HL-60 (cell line): ENCODE measurements around the gene SSBP4.

Experiments
- DNase-seq, 2 experiments: peaks; one replicate each; pipeline ENCODE4 v3.0.0-alpha.2; 2010 to 2020; ENCODE audit warnings: low read depth in 1 of 2, low spot score in 1 of 2
- H3K27ac ChIP-seq: fragments of 250-450 bp; sonication (Bioruptor Pico); replicated peaks from 2 replicates; pipeline ENCODE4 v1.5.1; 2020; ENCODE audit warnings: mild to moderate bottlenecking, moderate library complexity
- H3K27me3 ChIP-seq: fragments of 250-450 bp; sonication (Bioruptor Pico); 2 replicates; pipeline ENCODE4 v1.5.1; 2021; ENCODE audit warnings: mild to moderate bottlenecking, moderate library complexity; ENCODE audit not compliant: insufficient read depth, poor library complexity, severe bottlenecking
- H3K4me3 ChIP-seq: replicated peaks from 2 replicates; pipeline ENCODE4 v1.5.1; 2011; ENCODE audit warnings: mild to moderate bottlenecking, control low read depth, low read length; ENCODE audit not compliant: insufficient read depth
- GABPA ChIP-seq: IDR thresholded peaks from 2 replicates; pipeline ENCODE4 v1.6.1; 2012; ENCODE audit warnings: low read depth
- POLR2AphosphoS5 ChIP-seq: IDR thresholded peaks from 2 replicates; pipeline ENCODE4 v1.6.1; 2012; ENCODE audit warnings: low read depth
- SPI1 ChIP-seq: IDR thresholded peaks from 2 replicates; pipeline ENCODE4 v1.6.1; 2012; ENCODE audit warnings: low read depth, mild to moderate bottlenecking, borderline replicate concordance
- TF ChIP-seq, protein P1 (sequence below): IDR thresholded peaks from one replicate; pipeline ENCODE4 v1.5.1; 2011; ENCODE audit warnings: low read length, control low read depth, inconsistent platforms; ENCODE audit not compliant: insufficient read depth
- TF ChIP-seq, protein P2 (sequence below): IDR thresholded peaks from 2 replicates; pipeline ENCODE4 v1.6.1; 2012; ENCODE audit warnings: low read depth; ENCODE audit not compliant: insufficient replicate concordance

SSBP4 gene

GRCh38 chr19:18385675-18386542 is 33.3 kb upstream of the SSBP4 start, which contains the start of gene GDF15:
TSS of gene GDF15 (plus strand) at chr19:18386158. CDS start at chr19:18386190, 32 bp downstream.
- H3K27ac ChIP-seq: no peak within 1 kb of the TSS
- no peak for TF ChIP-seq GABPA
- TF ChIP-seq, protein P1, sequence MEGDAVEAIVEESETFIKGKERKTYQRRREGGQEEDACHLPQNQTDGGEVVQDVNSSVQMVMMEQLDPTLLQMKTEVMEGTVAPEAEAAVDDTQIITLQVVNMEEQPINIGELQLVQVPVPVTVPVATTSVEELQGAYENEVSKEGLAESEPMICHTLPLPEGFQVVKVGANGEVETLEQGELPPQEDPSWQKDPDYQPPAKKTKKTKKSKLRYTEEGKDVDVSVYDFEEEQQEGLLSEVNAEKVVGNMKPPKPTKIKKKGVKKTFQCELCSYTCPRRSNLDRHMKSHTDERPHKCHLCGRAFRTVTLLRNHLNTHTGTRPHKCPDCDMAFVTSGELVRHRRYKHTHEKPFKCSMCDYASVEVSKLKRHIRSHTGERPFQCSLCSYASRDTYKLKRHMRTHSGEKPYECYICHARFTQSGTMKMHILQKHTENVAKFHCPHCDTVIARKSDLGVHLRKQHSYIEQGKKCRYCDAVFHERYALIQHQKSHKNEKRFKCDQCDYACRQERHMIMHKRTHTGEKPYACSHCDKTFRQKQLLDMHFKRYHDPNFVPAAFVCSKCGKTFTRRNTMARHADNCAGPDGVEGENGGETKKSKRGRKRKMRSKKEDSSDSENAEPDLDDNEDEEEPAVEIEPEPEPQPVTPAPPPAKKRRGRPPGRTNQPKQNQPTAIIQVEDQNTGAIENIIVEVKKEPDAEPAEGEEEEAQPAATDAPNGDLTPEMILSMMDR: peak; percentile 33
- DNase-seq: no peak
- no peak within 1 kb of the TSS for H3K4me3 ChIP-seq
- H3K27me3 ChIP-seq: peaks cover 7% of the 10 kb centered on the region

DNA sequence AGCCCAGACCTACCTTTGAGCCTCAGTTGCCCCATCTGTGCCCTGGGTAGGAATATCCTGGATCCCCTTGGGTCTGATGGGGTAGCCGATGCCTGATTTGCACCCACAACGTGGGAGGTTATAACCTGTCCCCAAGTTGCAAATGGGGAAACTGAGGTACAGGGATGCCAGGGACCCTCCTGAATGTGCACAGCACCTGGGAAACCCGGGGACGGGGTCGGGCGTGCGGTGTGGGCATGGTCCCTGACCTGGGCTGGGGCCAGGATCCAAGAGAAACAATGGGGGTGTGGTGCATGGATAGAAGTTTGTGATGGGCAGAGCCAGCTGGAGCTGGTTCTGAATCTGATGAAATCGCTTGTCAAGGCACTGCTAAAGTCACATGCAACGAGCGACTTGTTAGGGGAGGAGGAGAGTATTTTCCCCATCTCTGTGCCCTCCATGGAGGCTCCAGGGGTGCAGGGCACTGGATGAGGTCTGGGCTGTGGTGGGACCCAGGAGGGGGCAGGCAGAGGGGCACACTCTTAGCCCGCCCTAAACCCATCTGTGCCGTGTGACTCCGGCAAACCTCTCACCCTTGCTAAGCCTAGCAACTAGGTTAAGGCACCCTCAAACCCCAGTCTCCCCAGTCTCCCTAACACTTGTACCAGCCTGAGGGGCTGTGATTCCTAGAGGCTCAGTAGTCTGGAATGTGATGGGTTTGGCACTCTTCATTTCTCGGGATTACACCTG is 32.5 kb upstream of the SSBP4 start:
- Histone ChIP-seq H3K4me3 (no peak overlapping the region), H3K27ac (no peak overlapping the region), H3K27me3 (peaks cover 7% of the 10 kb centered on the region)
- TF ChIP-seq POLR2AphosphoS5 (no peak), SPI1 (no peak), GABPA (no peak)
- TF ChIP-seq, protein P2, sequence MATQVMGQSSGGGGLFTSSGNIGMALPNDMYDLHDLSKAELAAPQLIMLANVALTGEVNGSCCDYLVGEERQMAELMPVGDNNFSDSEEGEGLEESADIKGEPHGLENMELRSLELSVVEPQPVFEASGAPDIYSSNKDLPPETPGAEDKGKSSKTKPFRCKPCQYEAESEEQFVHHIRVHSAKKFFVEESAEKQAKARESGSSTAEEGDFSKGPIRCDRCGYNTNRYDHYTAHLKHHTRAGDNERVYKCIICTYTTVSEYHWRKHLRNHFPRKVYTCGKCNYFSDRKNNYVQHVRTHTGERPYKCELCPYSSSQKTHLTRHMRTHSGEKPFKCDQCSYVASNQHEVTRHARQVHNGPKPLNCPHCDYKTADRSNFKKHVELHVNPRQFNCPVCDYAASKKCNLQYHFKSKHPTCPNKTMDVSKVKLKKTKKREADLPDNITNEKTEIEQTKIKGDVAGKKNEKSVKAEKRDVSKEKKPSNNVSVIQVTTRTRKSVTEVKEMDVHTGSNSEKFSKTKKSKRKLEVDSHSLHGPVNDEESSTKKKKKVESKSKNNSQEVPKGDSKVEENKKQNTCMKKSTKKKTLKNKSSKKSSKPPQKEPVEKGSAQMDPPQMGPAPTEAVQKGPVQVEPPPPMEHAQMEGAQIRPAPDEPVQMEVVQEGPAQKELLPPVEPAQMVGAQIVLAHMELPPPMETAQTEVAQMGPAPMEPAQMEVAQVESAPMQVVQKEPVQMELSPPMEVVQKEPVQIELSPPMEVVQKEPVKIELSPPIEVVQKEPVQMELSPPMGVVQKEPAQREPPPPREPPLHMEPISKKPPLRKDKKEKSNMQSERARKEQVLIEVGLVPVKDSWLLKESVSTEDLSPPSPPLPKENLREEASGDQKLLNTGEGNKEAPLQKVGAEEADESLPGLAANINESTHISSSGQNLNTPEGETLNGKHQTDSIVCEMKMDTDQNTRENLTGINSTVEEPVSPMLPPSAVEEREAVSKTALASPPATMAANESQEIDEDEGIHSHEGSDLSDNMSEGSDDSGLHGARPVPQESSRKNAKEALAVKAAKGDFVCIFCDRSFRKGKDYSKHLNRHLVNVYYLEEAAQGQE: no peak
- TF ChIP-seq, protein P1: no peak
- no peak for DNase-seq

GRCh38 chr19:18388100-18388959 is 30.9 kb upstream of the SSBP4 start:
- H3K27me3 ChIP-seq: peaks cover 7% of the 10 kb centered on the region
- H3K27ac ChIP-seq: no peak overlapping the region
- TF ChIP-seq, protein P2: no peak
- no peak for TF ChIP-seq POLR2AphosphoS5
- TF ChIP-seq SPI1: no peak
- no peak for TF ChIP-seq GABPA
- TF ChIP-seq, protein P1: peak; percentile 89
- DNase-seq: peak; percentile 81 to 84
- H3K4me3 ChIP-seq: peak overlapping the region; percentile 17
